HCT116 (cell line): ENCODE results near the gene CLASP2. TPM values are rescaled to one million over a fixed set of nuclear protein-coding genes. Genes with fewer than 3 reads are reported as not detected.

Experiments
- ATAC-seq: fragments of 200-7000 bp; cut with Tn5 transposase; 2 replicates; pipeline ENCODE4 v1.9.1; 2020; ENCODE audit warnings: mild to moderate bottlenecking, moderate library complexity
- BruUV-seq: library from RNA; stranded (reverse); fragments of 400-500 nt; replicated peaks from 2 replicates; lab custom pipeline; 2021; lab: Mats Ljungman, UMichigan
- CTCF ChIA-PET: fragments of 300-600 bp; sonication (Branson Sonifier 250); formaldehyde crosslinking; loops from one replicate; lab custom pipeline; 2021; ENCODE audit warnings: antibody characterized with exemption; lab: Charles Lee
- POLR2A ChIA-PET: fragments of 300-600, 350-600 bp; sonication (Branson Sonifier 250); formaldehyde crosslinking; loops from one replicate; lab custom pipeline; 2021; ENCODE audit warnings: antibody characterized with exemption; lab: Charles Lee
- RAD21 ChIA-PET, 2 experiments: fragments of 300-600 bp; sonication (Branson Sonifier 250); formaldehyde crosslinking; loops; one replicate each; lab custom pipeline; 2023; ENCODE audit warnings: low total read pairs in 2 of 2; ENCODE audit not compliant: uncharacterized antibody in 2 of 2, unreplicated experiment in 2 of 2, low non-redundant PET in 1 of 2; lab: Charles Lee
- DNase-seq: peaks from one replicate; pipeline ENCODE4 v3.0.0-alpha.2; 2010; ENCODE audit warnings: low read depth, low spot score
- H2AFZ ChIP-seq: fragments of 200-600 bp; shearing (Covaris generic), sonication (generic); 2 replicates; pipeline ENCODE4 v1.6.1; 2017; ENCODE audit warnings: low read depth, mixed run types, mixed read lengths, antibody characterized with exemption, low read length; ENCODE audit not compliant: poor library complexity, severe bottlenecking
- H3K27ac ChIP-seq: 2 replicates; pipeline ENCODE4 v1.5.1; 2012; ENCODE audit warnings: low read depth, low read length
- H3K27me3 ChIP-seq: fragments of 200-600 bp; sonication (generic); 2 replicates; pipeline ENCODE4 v1.6.1; 2016; ENCODE audit warnings: mixed run types, low read length, mixed read lengths; ENCODE audit not compliant: insufficient read depth
- H3K36me3 ChIP-seq, 2 experiments: fragments of 200-500 bp in 1 of 2; fragments of 200-600 bp in 1 of 2; sonication (Bioruptor generic) in 1 of 2; sonication (generic) in 1 of 2; 2 replicates each; pipeline versions ENCODE4 v1.5.1 to v1.6.1; 2014 to 2016; ENCODE audit warnings: low read length in 2 of 2, inconsistent platforms in 1 of 2, mixed read lengths in 1 of 2, mixed run types in 1 of 2; ENCODE audit not compliant: insufficient read depth in 2 of 2, control insufficient read depth in 1 of 2
- H3K4me1 ChIP-seq, 2 experiments: fragments of 200-600 bp in 1 of 2; sonication (generic) in 1 of 2; 2 replicates each; pipeline versions ENCODE4 v1.5.1 to v1.6.1; 2012 to 2017; ENCODE audit warnings: low read length in 2 of 2, inconsistent platforms in 1 of 2, mild to moderate bottlenecking in 1 of 2, mixed read lengths in 1 of 2, mixed run types in 1 of 2, moderate library complexity in 1 of 2; ENCODE audit not compliant: insufficient read depth in 2 of 2, control insufficient read depth in 1 of 2
- H3K4me2 ChIP-seq: fragments of 200-600 bp; sonication (generic); 2 replicates; pipeline ENCODE4 v1.6.1; 2017; ENCODE audit warnings: mixed run types, low read length, mixed read lengths
- H3K4me3 ChIP-seq, 2 experiments: fragments of 200-600 bp in 1 of 2; sonication (generic) in 1 of 2; replicated peaks in 1 of 2; 2 replicates each; pipeline ENCODE4 v1.5.1; 2011 to 2016; ENCODE audit warnings: low read length in 2 of 2, control low read depth in 1 of 2, low read depth in 1 of 2, mild to moderate bottlenecking in 1 of 2, mixed read lengths in 1 of 2, mixed run types in 1 of 2
- H3K79me2 ChIP-seq: fragments of 200-600 bp; sonication (generic); 2 replicates; pipeline ENCODE4 v1.6.1; 2017; ENCODE audit warnings: mild to moderate bottlenecking, mixed run types, low read length, moderate library complexity, mixed read lengths; ENCODE audit not compliant: insufficient read depth
- H3K9ac ChIP-seq: fragments of 200-600 bp; sonication (generic); 2 replicates; pipeline ENCODE4 v1.6.1; 2016; ENCODE audit warnings: low read length, mixed read lengths
- H3K9me2 ChIP-seq: fragments of 200-600 bp; sonication (generic), shearing (Covaris generic); 2 replicates; pipeline ENCODE4 v1.6.1; 2017; ENCODE audit warnings: mixed run types, mild to moderate bottlenecking, moderate library complexity; ENCODE audit not compliant: insufficient read depth
- H3K9me3 ChIP-seq, 2 experiments: fragments of 200-500 bp in 1 of 2; fragments of 200-600 bp in 1 of 2; sonication (Bioruptor generic) in 1 of 2; sonication (generic) in 1 of 2; 2 replicates each; pipeline ENCODE4 v1.6.1; 2014 to 2017; ENCODE audit warnings: low read length in 2 of 2, mixed read lengths in 2 of 2, inconsistent platforms in 1 of 2, low read depth in 1 of 2, mild to moderate bottlenecking in 1 of 2, mixed run types in 1 of 2, moderate library complexity in 1 of 2; ENCODE audit not compliant: control insufficient read depth in 1 of 2, insufficient read depth in 1 of 2
- H4K20me1 ChIP-seq: fragments of 200-600 bp; sonication (generic), shearing (Covaris generic); 2 replicates; pipeline ENCODE4 v1.6.1; 2017; ENCODE audit warnings: mixed run types, mild to moderate bottlenecking, moderate library complexity; ENCODE audit not compliant: insufficient read depth
- ELF1 ChIP-seq: IDR thresholded peaks from 2 replicates; pipeline ENCODE4 v1.6.1; 2012; ENCODE audit warnings: low read depth, borderline replicate concordance
- EZH2phosphoT487 ChIP-seq: fragments of 200-600 bp; IDR thresholded peaks from 2 replicates; pipeline ENCODE4 v1.6.1; 2018; ENCODE audit warnings: antibody characterized with exemption, borderline replicate concordance
- JUND ChIP-seq: IDR thresholded peaks from 2 replicates; pipeline ENCODE4 v1.6.1; 2012
- ZFX ChIP-seq: fragments of 450-650 bp; IDR thresholded peaks from 2 replicates; pipeline ENCODE4 v1.6.1; 2017
- intact Hi-C: fragments of 100-400 bp; cut with micrococcal nuclease; formaldehyde crosslinking; loops from 2 replicates; pipeline ENCODE4 v1.10.0; 2022
- total RNA-seq: library from RNA; stranded (reverse); gene quantifications from one replicate; pipeline ENCODE4 v1.2.1, GENCODE V29; 2021; ENCODE audit not compliant: unreplicated experiment
- TF ChIP-seq, protein P1 (sequence below): IDR thresholded peaks from 2 replicates; pipeline ENCODE4 v1.6.1; 2012
- TF ChIP-seq, protein P2 (sequence below): IDR thresholded peaks from 2 replicates; pipeline ENCODE4 v1.6.1; 2012; ENCODE audit warnings: low read depth
- TF ChIP-seq, protein P3 (sequence below): IDR thresholded peaks from 2 replicates; pipeline ENCODE4 v1.6.1; 2012

Gene CLASP2
- total RNA-seq, 1 experiment from 2014 or later = 36.3 TPM

DNA sequence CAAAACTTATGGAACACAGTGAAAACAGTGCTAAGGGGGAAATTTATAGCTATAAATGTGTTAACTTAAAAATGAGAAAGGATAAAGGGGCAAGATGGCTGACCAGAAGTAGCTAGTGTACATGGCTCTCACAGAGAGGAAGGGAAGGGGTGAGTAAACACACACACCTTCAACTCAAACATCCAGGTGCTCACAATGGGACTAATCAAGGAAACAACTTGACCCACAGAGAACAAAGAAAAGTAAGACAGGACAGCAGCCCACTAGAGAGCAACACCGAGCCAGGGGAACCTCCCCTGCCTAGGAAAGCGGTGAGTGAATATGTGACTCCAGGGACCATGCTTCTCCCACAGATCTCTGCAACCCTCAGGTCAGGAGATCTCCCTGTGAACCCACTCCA is 192.8 kb downstream of the CLASP2 start:
- H3K27ac ChIP-seq = no peak overlapping the region
- TF ChIP-seq, protein P1, sequence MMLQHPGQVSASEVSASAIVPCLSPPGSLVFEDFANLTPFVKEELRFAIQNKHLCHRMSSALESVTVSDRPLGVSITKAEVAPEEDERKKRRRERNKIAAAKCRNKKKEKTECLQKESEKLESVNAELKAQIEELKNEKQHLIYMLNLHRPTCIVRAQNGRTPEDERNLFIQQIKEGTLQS = no peak
- no peak for TF ChIP-seq ZFX
- no peak for TF ChIP-seq JUND
- TF ChIP-seq, protein P2, sequence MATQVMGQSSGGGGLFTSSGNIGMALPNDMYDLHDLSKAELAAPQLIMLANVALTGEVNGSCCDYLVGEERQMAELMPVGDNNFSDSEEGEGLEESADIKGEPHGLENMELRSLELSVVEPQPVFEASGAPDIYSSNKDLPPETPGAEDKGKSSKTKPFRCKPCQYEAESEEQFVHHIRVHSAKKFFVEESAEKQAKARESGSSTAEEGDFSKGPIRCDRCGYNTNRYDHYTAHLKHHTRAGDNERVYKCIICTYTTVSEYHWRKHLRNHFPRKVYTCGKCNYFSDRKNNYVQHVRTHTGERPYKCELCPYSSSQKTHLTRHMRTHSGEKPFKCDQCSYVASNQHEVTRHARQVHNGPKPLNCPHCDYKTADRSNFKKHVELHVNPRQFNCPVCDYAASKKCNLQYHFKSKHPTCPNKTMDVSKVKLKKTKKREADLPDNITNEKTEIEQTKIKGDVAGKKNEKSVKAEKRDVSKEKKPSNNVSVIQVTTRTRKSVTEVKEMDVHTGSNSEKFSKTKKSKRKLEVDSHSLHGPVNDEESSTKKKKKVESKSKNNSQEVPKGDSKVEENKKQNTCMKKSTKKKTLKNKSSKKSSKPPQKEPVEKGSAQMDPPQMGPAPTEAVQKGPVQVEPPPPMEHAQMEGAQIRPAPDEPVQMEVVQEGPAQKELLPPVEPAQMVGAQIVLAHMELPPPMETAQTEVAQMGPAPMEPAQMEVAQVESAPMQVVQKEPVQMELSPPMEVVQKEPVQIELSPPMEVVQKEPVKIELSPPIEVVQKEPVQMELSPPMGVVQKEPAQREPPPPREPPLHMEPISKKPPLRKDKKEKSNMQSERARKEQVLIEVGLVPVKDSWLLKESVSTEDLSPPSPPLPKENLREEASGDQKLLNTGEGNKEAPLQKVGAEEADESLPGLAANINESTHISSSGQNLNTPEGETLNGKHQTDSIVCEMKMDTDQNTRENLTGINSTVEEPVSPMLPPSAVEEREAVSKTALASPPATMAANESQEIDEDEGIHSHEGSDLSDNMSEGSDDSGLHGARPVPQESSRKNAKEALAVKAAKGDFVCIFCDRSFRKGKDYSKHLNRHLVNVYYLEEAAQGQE = no peak
- TF ChIP-seq, protein P3, sequence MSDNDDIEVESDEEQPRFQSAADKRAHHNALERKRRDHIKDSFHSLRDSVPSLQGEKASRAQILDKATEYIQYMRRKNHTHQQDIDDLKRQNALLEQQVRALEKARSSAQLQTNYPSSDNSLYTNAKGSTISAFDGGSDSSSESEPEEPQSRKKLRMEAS = no peak
- TF ChIP-seq EZH2phosphoT487 = no peak
- no peak for TF ChIP-seq ELF1
- peaks cover 0 to 3% of the 10 kb centered on the region in 2 experiments; a peak in 1 of 4 replicates for H3K36me3 ChIP-seq

More for the DNA sequence above, 192.8 kb downstream of the CLASP2 start:
- H3K79me2 ChIP-seq = no peaks in the 10 kb centered on the region
- no peak overlapping the region for H3K4me2 ChIP-seq
- no TSS peak for BruUV-seq
- peaks cover 0 to 3% of the 10 kb centered on the region in 2 experiments; a peak in 1 of 4 replicates for H3K9me3 ChIP-seq
- no peaks in the 10 kb centered on the region for H3K27me3 ChIP-seq
- H3K4me1 ChIP-seq = no peaks in the 10 kb centered on the region
- H4K20me1 ChIP-seq = no peaks in the 10 kb centered on the region
- DNase-seq (no peak), ATAC-seq (no peak)
- intact Hi-C loops = no loop called here
- RAD21 ChIA-PET = no interaction called here
- POLR2A ChIA-PET = no interaction called here
- no peak overlapping the region for H2AFZ ChIP-seq
- no peak overlapping the region for H3K9ac ChIP-seq
- no peaks in the 10 kb centered on the region for H3K9me2 ChIP-seq
- CTCF ChIA-PET = no interaction called here
- no peak overlapping the region for H3K4me3 ChIP-seq
